Neural progenitor cell (in vitro differentiated cells): ENCODE measurements around the gene ADAM11. TPM values are rescaled to one million over a fixed set of nuclear protein-coding genes. Genes with fewer than 3 reads are reported as not detected.

Experiments
- DNase-seq: peaks from one replicate; pipeline ENCODE4 v3.0.0-alpha.2; 2016; ENCODE audit warnings: low spot score
- H2AFZ ChIP-seq: fragments of 200-600 bp; sonication (generic); replicated peaks from 2 replicates; pipeline ENCODE4 v1.6.1; 2016; ENCODE audit warnings: antibody characterized with exemption
- H3F3A ChIP-seq: fragments of 200-600 bp; sonication (generic); 2 replicates; pipeline ENCODE4 v1.6.1; 2016; ENCODE audit warnings: antibody characterized with exemption, low read depth
- H3K27ac ChIP-seq: fragments of 200-600 bp; sonication (generic); 2 replicates; pipeline ENCODE4 v1.5.1; 2016; ENCODE audit warnings: mild to moderate bottlenecking
- H3K27me3 ChIP-seq: fragments of 200-600 bp; sonication (generic); 2 replicates; pipeline ENCODE4 v1.6.1; 2016; ENCODE audit warnings: mild to moderate bottlenecking, moderate library complexity
- H3K36me3 ChIP-seq: fragments of 200-600 bp; sonication (generic); 2 replicates; pipeline ENCODE4 v1.5.1; 2016
- H3K4me1 ChIP-seq: fragments of 200-600 bp; sonication (generic); 2 replicates; pipeline ENCODE4 v1.6.1; 2016; ENCODE audit warnings: mixed run types
- H3K4me2 ChIP-seq: fragments of 200-600 bp; sonication (generic); 2 replicates; pipeline ENCODE4 v1.6.1; 2016
- H3K4me3 ChIP-seq: fragments of 200-600 bp; sonication (generic); 2 replicates; pipeline ENCODE4 v1.5.1; 2016
- H3K79me2 ChIP-seq: fragments of 200-600 bp; sonication (generic); 2 replicates; pipeline ENCODE4 v1.6.1; 2016; ENCODE audit warnings: low read depth
- H3K9ac ChIP-seq: fragments of 200-600 bp; sonication (generic); 2 replicates; pipeline ENCODE4 v1.6.1; 2016
- H3K9me3 ChIP-seq: fragments of 200-600 bp; sonication (generic); 2 replicates; pipeline ENCODE4 v1.5.1; 2016; ENCODE audit warnings: low read depth
- H4K20me1 ChIP-seq: fragments of 200-600 bp; sonication (generic); 2 replicates; pipeline ENCODE4 v1.6.1; 2016; ENCODE audit warnings: low read depth
- H3K27ac Mint-ChIP-seq: 3 replicates; pipeline ENCODE4 v1.8.0; 2021; ENCODE audit warnings: mixed read lengths
- H3K27me3 Mint-ChIP-seq: 2 replicates; pipeline ENCODE4 v1.8.0; 2022; ENCODE audit warnings: low read depth, mild to moderate bottlenecking, inconsistent platforms, moderate library complexity, mixed read lengths; ENCODE audit not compliant: insufficient read depth
- H3K36me3 Mint-ChIP-seq: 3 replicates; pipeline ENCODE4 v1.8.0; 2021; ENCODE audit warnings: mixed read lengths
- H3K4me1 Mint-ChIP-seq: 3 replicates; pipeline ENCODE4 v1.8.0; 2021; ENCODE audit warnings: mixed read lengths
- H3K4me3 Mint-ChIP-seq: 3 replicates; pipeline ENCODE4 v1.8.0; 2021; ENCODE audit warnings: mild to moderate bottlenecking, moderate library complexity, mixed read lengths
- H3K9me3 Mint-ChIP-seq: 3 replicates; pipeline ENCODE4 v1.8.0; 2020; ENCODE audit warnings: mixed read lengths
- EZH2 ChIP-seq: fragments of 200-600 bp; sonication (generic); IDR thresholded peaks from 2 replicates; pipeline ENCODE4 v1.6.1; 2017; ENCODE audit warnings: antibody characterized with exemption, mild to moderate bottlenecking, moderate library complexity
- EZH2phosphoT487 ChIP-seq: fragments of 200-600 bp; sonication (generic); IDR thresholded peaks from 2 replicates; pipeline ENCODE4 v1.6.1; 2017; ENCODE audit warnings: antibody characterized with exemption
- total RNA-seq: library from RNA; depleted of rRNA; stranded (reverse); fragments of >200 nt; gene quantifications from 2 replicates; pipeline ENCODE4 v1.2.3, GENCODE V29; 2015; ENCODE audit warnings: low replicate concordance
- TF ChIP-seq, protein P1 (sequence below): fragments of 200-600 bp; sonication (generic); IDR thresholded peaks from 2 replicates; pipeline ENCODE4 v1.5.1; 2017; ENCODE audit warnings: antibody characterized with exemption, mild to moderate bottlenecking

The ADAM11 gene
- total RNA-seq, 1 donor from 2014 or later: 1.4 TPM

DNA sequence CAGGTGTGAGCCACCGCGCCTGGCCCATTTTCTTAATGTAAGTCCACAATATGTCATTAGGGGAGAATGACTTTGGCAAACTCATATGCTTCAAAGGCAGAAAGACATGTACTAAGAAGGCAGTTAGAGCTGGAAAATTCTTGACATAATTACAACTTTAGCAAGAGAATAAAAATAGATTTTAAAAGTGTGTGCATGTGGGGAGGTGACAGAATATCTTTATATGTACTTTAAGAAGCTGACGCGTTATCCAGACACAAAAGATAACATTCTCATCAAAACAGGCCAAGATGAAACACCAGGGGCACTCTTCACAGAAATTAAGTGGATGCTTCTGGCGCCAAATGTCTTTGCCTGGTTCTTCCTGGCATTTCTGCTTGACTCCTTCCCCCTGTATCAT, 43.1 kb downstream of the ADAM11 start:
- Histone ChIP-seq H4K20me1 (peaks cover 73% of the 10 kb centered on the region), H3K9me3 (no peaks in the 10 kb centered on the region), H3K79me2 (peaks cover 68% of the 10 kb centered on the region), H3K4me1 (no peaks in the 10 kb centered on the region), H2AFZ (no peak overlapping the region), H3K27ac (no peak overlapping the region), H3K27me3 (no peaks in the 10 kb centered on the region), H3K9ac (no peak overlapping the region), H3K36me3 (peaks cover 21% of the 10 kb centered on the region), H3K4me3 (no peak overlapping the region), H3F3A (peaks cover 15% of the 10 kb centered on the region), H3K4me2 (no peak overlapping the region)
- H3K9me3 Mint-ChIP-seq: no peaks in the 10 kb centered on the region
- TF ChIP-seq, protein P1, sequence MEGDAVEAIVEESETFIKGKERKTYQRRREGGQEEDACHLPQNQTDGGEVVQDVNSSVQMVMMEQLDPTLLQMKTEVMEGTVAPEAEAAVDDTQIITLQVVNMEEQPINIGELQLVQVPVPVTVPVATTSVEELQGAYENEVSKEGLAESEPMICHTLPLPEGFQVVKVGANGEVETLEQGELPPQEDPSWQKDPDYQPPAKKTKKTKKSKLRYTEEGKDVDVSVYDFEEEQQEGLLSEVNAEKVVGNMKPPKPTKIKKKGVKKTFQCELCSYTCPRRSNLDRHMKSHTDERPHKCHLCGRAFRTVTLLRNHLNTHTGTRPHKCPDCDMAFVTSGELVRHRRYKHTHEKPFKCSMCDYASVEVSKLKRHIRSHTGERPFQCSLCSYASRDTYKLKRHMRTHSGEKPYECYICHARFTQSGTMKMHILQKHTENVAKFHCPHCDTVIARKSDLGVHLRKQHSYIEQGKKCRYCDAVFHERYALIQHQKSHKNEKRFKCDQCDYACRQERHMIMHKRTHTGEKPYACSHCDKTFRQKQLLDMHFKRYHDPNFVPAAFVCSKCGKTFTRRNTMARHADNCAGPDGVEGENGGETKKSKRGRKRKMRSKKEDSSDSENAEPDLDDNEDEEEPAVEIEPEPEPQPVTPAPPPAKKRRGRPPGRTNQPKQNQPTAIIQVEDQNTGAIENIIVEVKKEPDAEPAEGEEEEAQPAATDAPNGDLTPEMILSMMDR: no peak
- TF ChIP-seq EZH2phosphoT487 (no peak), EZH2 (no peak)
- H3K4me3 Mint-ChIP-seq: no peak overlapping the region
- H3K27ac Mint-ChIP-seq: no peak overlapping the region
- no peaks in the 10 kb centered on the region for H3K4me1 Mint-ChIP-seq
- DNase-seq: no peak
- peaks cover 48% of the 10 kb centered on the region for H3K36me3 Mint-ChIP-seq
- peaks cover 2% of the 10 kb centered on the region for H3K27me3 Mint-ChIP-seq

DNA sequence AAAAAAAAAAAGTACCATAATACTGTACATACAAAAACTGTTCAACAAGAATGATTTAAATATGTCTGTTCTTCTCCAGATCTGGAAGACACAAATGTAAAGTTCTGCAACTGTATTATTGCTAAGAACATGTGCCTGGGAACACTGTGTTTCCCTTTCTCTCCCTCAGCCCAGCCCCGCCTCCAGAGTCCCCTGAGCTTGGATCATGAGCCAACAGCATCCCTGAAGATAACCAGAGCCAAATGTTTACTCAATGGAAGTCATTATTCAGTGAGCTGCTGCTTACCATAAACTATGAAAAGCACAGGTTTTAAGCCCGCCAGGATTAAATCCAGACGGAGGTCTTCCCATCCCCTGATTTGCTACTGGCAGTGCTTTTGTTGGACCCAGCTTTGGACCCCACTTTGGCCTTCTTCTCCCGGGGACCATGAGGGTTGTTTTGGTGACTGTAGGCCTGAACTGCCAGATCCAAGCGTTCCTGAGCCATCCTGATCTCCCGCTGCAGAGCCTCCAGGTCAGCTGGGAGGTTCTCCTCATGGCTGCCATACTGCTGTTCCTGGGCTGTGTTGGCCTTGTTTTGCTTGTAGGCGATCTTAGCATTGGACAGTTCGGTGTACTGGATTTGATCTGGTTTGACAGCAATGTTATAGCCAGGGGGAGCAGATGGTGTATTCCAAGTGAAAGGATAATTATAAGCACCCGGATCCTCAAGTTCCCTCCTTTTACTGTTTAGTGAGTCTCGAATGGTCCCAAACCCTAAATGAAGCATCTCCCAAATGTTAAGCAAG, 45.7 kb downstream of the ADAM11 start:
- Mint-ChIP-seq H3K27ac (no peak overlapping the region), H3K27me3 (peaks cover 2% of the 10 kb centered on the region), H3K9me3 (no peaks in the 10 kb centered on the region), H3K4me3 (no peak overlapping the region), H3K4me1 (no peaks in the 10 kb centered on the region), H3K36me3 (peaks cover 41% of the 10 kb centered on the region)
- no peak for TF ChIP-seq EZH2
- TF ChIP-seq EZH2phosphoT487: no peak
- TF ChIP-seq, protein P1: no peak
- H3K9ac ChIP-seq: no peak overlapping the region
- H3K27ac ChIP-seq: no peak overlapping the region
- H3K9me3 ChIP-seq: no peaks in the 10 kb centered on the region
- peaks cover 3% of the 10 kb centered on the region for H3F3A ChIP-seq
- peaks cover 86% of the 10 kb centered on the region for H4K20me1 ChIP-seq
- H3K36me3 ChIP-seq: peaks cover 21% of the 10 kb centered on the region
- H3K4me2 ChIP-seq: no peak overlapping the region
- H2AFZ ChIP-seq: no peak overlapping the region
- H3K4me1 ChIP-seq: no peaks in the 10 kb centered on the region
- peaks cover 94% of the 10 kb centered on the region for H3K79me2 ChIP-seq
- DNase-seq: no peak
- H3K27me3 ChIP-seq: no peaks in the 10 kb centered on the region
- no peak overlapping the region for H3K4me3 ChIP-seq

DNA sequence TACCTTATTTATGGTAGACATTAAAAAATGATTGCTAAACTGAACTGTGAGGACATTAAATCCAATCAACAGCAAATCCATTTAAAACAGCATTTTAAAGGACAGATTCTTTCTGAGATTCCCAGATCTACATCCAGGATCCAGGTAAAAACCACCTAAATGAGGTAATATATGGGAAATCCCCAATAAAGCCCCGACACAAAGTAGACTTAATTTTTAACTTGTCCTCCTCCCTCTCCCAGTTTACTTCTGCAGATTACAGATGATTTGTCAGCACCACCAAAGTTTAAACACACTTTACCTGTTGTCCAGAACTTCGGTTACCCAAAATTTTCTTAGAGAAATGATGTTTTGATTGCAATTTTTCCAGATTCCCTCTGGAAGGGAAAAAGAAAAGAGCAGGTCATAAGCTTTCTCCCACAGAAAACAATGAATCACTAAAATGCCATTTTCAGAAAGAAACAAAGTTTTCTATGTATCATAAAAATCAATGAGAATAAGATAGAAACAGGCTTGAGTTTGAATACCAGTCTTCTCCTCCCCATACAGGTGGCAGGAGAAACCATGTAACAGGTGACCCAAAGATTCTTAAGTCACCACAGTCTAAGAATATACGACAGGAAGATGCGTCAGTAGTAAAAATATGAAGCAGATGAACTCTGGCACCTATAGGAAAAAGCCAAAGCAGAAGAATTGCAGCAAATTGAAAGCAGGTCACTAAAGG, 48.5 kb downstream of the ADAM11 start:
- DNase-seq: no peak
- TF ChIP-seq EZH2phosphoT487: no peak
- no peak for TF ChIP-seq EZH2
- Histone ChIP-seq H3F3A (peaks cover 7% of the 10 kb centered on the region), H3K79me2 (peaks cover 100% of the 10 kb centered on the region), H3K9ac (no peak overlapping the region), H3K4me3 (no peak overlapping the region), H2AFZ (no peak overlapping the region), H3K27me3 (no peaks in the 10 kb centered on the region), H4K20me1 (peaks cover 93% of the 10 kb centered on the region), H3K9me3 (no peaks in the 10 kb centered on the region), H3K27ac (no peak overlapping the region), H3K36me3 (peaks cover 14% of the 10 kb centered on the region), H3K4me1 (no peaks in the 10 kb centered on the region), H3K4me2 (no peak overlapping the region)
- peaks cover 2% of the 10 kb centered on the region for H3K27me3 Mint-ChIP-seq
- peaks cover 36% of the 10 kb centered on the region for H3K36me3 Mint-ChIP-seq
- no peaks in the 10 kb centered on the region for H3K9me3 Mint-ChIP-seq
- no peak overlapping the region for H3K27ac Mint-ChIP-seq
- no peaks in the 10 kb centered on the region for H3K4me1 Mint-ChIP-seq
- H3K4me3 Mint-ChIP-seq: no peak overlapping the region

DNA sequence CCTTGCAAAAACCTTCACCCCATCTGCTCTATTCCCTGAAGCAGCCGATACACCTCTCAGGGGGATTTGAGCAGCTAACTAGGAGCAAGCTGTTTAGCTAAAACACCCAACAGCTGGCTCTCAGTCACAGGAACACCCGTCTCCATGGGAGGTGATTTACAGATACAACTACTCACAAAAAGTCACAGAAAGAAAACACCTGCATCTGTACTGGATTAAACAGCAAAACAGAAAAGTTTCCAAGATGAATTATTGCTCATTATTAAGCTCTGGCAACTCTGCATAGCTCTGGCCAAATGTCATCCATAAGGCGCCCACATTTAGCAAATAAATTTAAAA, 49.0 kb downstream of the ADAM11 start:
- Histone ChIP-seq H3K27me3 (no peaks in the 10 kb centered on the region), H3K4me2 (no peak overlapping the region), H3K79me2 (peaks cover 100% of the 10 kb centered on the region), H3F3A (peaks cover 7% of the 10 kb centered on the region), H3K4me3 (no peak overlapping the region), H3K9me3 (no peaks in the 10 kb centered on the region), H3K27ac (no peak overlapping the region), H3K36me3 (peaks cover 11% of the 10 kb centered on the region), H4K20me1 (peaks cover 93% of the 10 kb centered on the region), H2AFZ (no peak overlapping the region), H3K9ac (no peak overlapping the region), H3K4me1 (no peaks in the 10 kb centered on the region)
- Mint-ChIP-seq H3K27ac (no peak overlapping the region), H3K4me1 (no peaks in the 10 kb centered on the region), H3K27me3 (peaks cover 2% of the 10 kb centered on the region), H3K4me3 (no peak overlapping the region), H3K36me3 (peaks cover 34% of the 10 kb centered on the region), H3K9me3 (no peaks in the 10 kb centered on the region)
- no peak for DNase-seq
- TF ChIP-seq EZH2: no peak
- TF ChIP-seq EZH2phosphoT487: no peak
- TF ChIP-seq, protein P1: no peak
